Stomach smooth muscle (tissue), 2 donors: ENCODE results near the gene PLCB4.

Source experiments
- H3K27ac ChIP-seq: one replicate; pipeline ENCODE4 v1.7.0; 2013; ENCODE audit warnings: mild to moderate bottlenecking, low read length, inconsistent platforms
- H3K27me3 ChIP-seq, 2 donors: one replicate each; pipeline ENCODE4 v1.7.0; 2013; ENCODE audit warnings: low read length in 2 of 2; ENCODE audit not compliant: insufficient read depth in 2 of 2, control insufficient read depth in 1 of 2
- H3K36me3 ChIP-seq, 2 donors: one replicate each; pipeline ENCODE4 v1.7.0; 2013; ENCODE audit warnings: low read length in 2 of 2; ENCODE audit not compliant: control insufficient read depth in 2 of 2, insufficient read depth in 2 of 2
- H3K4me1 ChIP-seq: one replicate; pipeline ENCODE4 v1.7.0; 2013; ENCODE audit warnings: low read length; ENCODE audit not compliant: control insufficient read depth, insufficient read depth
- H3K4me3 ChIP-seq, 2 donors: one replicate each; pipeline ENCODE4 v1.7.0; 2013; ENCODE audit warnings: low read length in 2 of 2
- H3K9ac ChIP-seq, 2 donors: one replicate each; pipeline ENCODE4 v1.7.0; 2013; ENCODE audit warnings: low read length in 2 of 2, mild to moderate bottlenecking in 1 of 2
- H3K9me3 ChIP-seq, 2 donors: one replicate each; pipeline ENCODE4 v1.7.0; 2013; ENCODE audit warnings: low read length in 2 of 2; ENCODE audit not compliant: control insufficient read depth in 2 of 2
- donor health status: healthy.
- donor health status: Pancreatic carcinoma.

PLCB4 gene

DNA sequence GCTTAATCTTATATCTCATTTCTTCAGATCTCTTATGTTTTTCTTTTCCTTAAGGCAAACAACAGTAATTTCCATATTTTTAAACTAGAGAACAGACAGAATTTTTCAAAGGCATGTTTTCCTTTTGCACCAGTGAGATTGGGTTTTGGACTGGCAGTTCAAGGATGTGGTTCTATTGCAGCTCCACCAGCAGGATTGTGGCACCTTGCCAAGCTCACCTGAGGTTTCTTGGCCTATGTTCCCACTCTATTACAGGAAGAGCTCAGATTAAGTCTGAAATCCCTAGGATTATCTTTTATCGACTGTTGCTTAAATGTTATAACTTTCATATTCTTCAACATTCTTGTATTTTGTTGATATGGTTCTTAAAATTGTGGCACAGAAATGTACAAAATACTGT lies 218.9 kb downstream of the PLCB4 start:
- H3K27ac ChIP-seq: no peak overlapping the region
- H3K9me3 ChIP-seq: no peaks in the 10 kb centered on the region
- no peak overlapping the region for H3K4me3 ChIP-seq
- H3K36me3 ChIP-seq: no peaks in the 10 kb centered on the region
- no peaks in the 10 kb centered on the region for H3K4me1 ChIP-seq
- no peak overlapping the region for H3K9ac ChIP-seq
- no peaks in the 10 kb centered on the region for H3K27me3 ChIP-seq

DNA sequence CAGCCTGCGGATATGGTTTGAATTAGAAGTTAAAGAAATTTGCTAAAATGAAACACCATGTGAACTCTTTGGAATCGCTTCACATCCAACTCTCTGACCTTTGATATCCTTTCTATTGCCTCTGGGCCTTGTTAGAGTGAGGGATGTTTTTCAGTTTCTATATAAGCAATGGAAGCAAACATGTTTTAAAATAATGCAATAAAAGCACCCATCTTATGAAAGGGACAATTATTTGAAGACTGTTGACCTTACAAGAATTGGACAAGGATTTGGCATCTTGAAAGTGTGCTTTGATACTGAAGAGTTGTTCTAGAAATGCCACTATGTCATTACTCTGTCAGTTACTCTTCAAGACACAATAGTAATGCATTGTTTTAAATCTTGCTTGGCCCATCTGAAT lies 221.4 kb downstream of the PLCB4 start:
- Histone ChIP-seq H3K27me3 (no peaks in the 10 kb centered on the region), H3K4me3 (no peak overlapping the region), H3K4me1 (no peaks in the 10 kb centered on the region), H3K27ac (no peak overlapping the region), H3K36me3 (no peaks in the 10 kb centered on the region), H3K9me3 (no peaks in the 10 kb centered on the region), H3K9ac (no peak overlapping the region)

DNA sequence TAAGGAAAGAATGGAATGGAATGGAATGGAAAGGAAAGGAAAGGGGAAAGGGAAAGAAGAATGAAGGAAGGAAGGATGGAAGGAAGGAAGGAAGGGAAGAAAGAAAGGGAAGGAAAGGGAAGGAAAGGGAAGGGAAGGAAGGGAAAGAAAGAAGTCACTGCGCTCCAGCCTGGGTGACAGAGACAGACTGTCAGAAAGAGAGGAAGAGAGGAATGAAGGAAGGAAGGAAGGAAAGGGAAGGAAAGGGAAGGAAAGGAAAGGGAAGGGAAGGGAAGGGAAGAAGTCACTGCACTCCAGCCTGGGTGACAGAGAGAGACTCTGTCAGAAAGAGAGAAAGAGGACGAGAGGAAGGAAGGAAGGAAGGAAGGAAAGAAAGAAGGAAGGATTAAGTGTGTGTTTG lies 224.3 kb downstream of the PLCB4 start:
- H3K27me3 ChIP-seq: no peaks in the 10 kb centered on the region
- H3K36me3 ChIP-seq: no peaks in the 10 kb centered on the region
- no peaks in the 10 kb centered on the region for H3K4me1 ChIP-seq
- H3K9me3 ChIP-seq: no peaks in the 10 kb centered on the region
- no peak overlapping the region for H3K9ac ChIP-seq
- H3K4me3 ChIP-seq: no peak overlapping the region
- no peak overlapping the region for H3K27ac ChIP-seq

DNA sequence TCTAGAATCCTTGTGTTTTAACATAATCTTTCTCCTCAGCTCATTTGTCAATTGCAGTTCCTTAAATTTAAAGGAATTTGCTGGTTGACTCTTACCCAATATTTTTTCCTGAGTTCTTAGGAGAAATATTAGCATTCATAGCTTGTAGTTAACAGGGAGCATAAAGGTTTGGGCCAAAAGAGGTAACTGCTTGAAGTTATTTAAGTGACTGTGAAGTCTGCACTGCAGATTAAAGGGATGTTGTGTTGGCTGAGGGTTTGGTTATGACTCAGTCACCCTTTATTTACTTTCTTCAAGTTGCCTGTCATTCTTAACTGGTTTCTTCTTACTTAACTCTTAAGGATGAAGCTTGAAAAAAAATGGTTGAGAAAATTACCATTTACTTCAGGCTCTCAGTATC lies 225.2 kb downstream of the PLCB4 start:
- no peak overlapping the region for H3K9ac ChIP-seq

DNA sequence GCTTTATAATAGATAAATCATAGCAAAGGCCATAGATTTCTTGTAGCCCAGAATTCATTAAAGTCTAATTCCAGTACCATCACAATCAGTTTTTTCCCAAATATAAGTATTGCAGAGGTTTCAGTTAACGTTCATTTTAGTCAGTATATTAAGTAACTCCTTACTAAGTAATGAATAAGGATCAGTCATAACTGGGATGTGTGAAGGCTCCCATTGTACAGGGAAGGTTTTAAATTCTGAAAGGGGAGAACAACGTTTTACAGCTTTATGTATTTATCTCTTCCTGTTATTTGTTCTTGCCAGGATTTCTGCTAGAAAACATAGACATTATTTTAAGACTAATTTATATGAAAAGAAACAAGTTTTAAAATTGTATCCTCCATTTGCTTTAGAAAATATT lies 230.0 kb downstream of the PLCB4 start:
- H3K36me3 ChIP-seq: no peaks in the 10 kb centered on the region
- no peaks in the 10 kb centered on the region for H3K27me3 ChIP-seq
- H3K4me1 ChIP-seq: peaks cover 4% of the 10 kb centered on the region
- H3K27ac ChIP-seq: no peak overlapping the region
- no peaks in the 10 kb centered on the region for H3K9me3 ChIP-seq
- no peak overlapping the region for H3K9ac ChIP-seq
- H3K4me3 ChIP-seq: no peak overlapping the region

More for the DNA sequence above, 225.2 kb downstream of the PLCB4 start:
- Histone ChIP-seq H3K27me3 (no peaks in the 10 kb centered on the region), H3K4me1 (no peaks in the 10 kb centered on the region), H3K36me3 (no peaks in the 10 kb centered on the region), H3K9me3 (no peaks in the 10 kb centered on the region), H3K4me3 (no peak overlapping the region), H3K27ac (no peak overlapping the region)

DNA sequence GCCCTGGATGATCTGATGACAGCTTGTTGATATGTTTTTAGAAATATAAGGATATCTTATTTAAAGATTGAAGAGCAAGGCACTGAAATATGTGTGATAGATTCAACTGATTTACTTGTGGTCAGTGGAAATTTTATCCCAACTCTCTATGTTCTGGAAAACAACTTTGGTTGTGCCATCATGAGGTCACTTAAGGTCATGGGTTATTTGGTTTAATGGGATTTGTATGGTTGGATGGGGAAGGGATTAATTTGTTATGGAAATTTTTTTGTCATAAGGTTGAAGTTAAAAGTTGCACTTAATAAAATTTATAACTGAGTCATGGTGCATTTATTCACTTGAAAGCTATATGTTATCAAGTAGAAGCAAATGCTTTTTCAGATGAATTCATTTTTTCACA lies 231.2 kb downstream of the PLCB4 start:
- Histone ChIP-seq H3K36me3 (no peaks in the 10 kb centered on the region), H3K27me3 (no peaks in the 10 kb centered on the region), H3K4me3 (no peak overlapping the region), H3K4me1 (peaks cover 4% of the 10 kb centered on the region), H3K9me3 (no peaks in the 10 kb centered on the region), H3K27ac (no peak overlapping the region), H3K9ac (no peak overlapping the region)

DNA sequence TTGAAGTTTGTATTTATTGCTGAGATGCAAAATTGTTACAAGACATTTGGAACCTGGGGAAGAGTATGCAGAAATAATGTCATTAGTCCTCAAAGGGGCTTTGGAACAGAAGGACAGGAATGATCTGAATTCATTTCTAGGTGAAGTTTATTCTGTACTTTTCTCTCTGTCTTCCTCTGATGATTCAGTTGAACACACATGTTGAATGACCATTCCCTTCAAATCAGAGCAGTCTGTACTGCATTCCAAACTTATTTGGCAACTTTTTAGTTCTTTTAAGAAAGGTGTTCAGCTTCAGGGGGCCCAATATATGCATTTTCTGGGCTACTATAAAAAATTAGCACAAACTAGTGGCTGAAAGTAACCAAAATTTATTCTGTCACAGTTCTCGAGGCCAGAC lies 231.6 kb downstream of the PLCB4 start:
- no peak overlapping the region for H3K27ac ChIP-seq
- H3K36me3 ChIP-seq: no peaks in the 10 kb centered on the region
- H3K9ac ChIP-seq: no peak overlapping the region
- H3K9me3 ChIP-seq: no peaks in the 10 kb centered on the region
- H3K27me3 ChIP-seq: no peaks in the 10 kb centered on the region
- H3K4me1 ChIP-seq: peaks cover 4% of the 10 kb centered on the region
- H3K4me3 ChIP-seq: no peak overlapping the region

DNA sequence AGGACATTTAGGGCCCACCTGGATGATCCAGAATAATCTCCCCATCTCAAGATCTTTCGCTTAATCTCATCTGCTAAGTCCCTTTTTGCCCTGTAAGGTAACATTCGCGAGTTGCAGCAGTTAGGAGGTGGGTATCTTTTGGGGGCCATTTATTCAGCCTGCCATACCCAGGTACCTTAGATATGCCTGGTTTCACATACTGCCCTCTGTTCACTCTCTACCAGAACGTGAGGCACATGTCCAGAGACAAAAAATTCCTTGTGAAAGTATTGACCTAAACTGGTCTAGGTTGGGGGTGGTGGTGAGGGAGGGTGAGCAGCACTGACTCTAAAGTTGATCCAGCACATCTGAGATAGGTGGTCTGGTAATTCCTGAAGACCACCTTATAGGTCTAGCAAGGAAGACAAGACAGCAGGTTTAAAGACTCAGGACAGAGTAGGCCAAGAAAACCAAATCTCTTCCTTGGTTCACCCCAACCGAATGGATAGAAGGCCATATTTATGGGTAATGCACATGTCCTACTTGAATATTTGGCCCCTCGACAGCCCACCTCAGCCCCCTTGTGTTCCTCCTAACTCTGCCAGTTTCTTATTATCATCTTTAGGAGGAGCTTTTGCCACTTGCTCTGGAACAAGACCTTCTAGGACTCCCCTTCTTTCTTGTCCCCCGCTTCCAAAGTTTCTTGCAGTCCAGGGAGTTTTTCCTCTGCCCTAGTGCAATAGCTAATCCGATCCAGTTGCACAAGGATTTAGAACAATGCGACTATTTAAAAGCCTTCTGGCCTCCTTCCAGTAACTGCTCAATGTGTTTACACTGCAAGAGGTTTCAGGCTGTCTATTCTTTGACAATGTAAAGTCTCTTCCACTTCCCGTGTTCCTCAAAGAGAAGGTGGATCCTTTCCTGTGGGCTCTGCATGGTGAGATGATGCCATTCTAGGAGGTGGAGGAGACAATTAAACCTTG lies 232.5 kb downstream of the PLCB4 start:
- Histone ChIP-seq H3K27ac (no peak overlapping the region), H3K4me1 (peaks cover 4% of the 10 kb centered on the region), H3K36me3 (no peaks in the 10 kb centered on the region), H3K9ac (no peak overlapping the region), H3K4me3 (no peak overlapping the region), H3K9me3 (no peaks in the 10 kb centered on the region), H3K27me3 (no peaks in the 10 kb centered on the region)

DNA sequence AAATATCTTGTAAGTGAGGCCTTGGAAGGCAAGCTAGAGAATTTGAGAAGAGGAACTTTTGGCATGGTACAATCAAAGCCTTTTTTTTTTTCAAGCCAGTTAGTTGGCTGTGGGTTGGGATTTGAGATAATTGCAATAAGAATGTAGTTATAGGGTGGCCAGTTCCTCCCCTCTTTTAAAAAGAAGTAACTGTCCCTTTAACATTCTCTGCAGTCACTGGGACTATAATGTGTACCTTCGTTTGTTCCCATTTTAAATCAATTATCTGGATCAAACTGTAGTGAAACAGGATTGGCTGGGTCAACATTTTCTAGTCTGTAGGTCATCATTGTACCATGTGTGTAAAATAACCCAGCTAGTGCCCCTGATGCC lies 233.2 kb downstream of the PLCB4 start:
- no peak overlapping the region for H3K4me3 ChIP-seq
- H3K27me3 ChIP-seq: no peaks in the 10 kb centered on the region
- no peaks in the 10 kb centered on the region for H3K36me3 ChIP-seq
- H3K9me3 ChIP-seq: no peaks in the 10 kb centered on the region
- no peak overlapping the region for H3K27ac ChIP-seq
- H3K9ac ChIP-seq: no peak overlapping the region
- peaks cover 4% of the 10 kb centered on the region for H3K4me1 ChIP-seq

DNA sequence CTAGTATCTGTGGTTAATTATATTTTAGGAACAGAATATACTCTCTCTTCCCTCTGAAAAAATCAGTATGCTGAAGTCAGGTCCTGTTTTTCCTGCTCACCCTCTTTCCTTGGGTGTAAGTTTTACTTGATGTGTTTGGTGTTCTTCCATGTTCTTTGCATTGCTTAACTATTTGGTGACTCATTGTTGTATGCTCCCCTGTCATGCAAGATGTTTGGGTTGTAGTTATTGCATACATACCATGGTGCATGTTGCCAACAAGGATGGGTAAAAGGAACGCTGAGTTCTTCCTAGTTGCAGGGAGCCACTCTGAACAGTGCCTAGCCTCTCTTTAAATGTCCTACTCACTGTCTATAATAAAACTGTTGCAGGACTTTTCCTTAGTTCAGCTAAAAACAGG lies 237.6 kb downstream of the PLCB4 start:
- Histone ChIP-seq H3K27ac (no peak overlapping the region), H3K27me3 (no peaks in the 10 kb centered on the region), H3K9me3 (no peaks in the 10 kb centered on the region)

DNA sequence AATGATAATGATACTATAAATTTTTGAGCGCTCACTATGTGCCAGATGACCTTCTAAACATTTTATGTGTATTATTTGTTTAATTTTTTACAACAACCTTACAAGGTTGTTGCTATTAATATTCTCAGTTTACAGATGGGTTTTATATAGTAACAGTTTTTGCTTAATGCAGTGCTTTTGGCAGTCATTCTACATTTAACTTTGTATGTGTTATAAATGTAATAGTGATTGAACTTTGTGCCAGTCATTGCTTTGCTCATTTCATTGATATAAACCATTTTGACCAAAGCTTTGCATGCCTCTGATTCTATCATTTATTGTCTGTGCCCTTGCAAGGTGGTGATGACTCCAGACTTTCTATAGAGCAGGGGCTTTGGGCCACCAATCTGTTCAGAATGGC lies 239.2 kb downstream of the PLCB4 start:
- H3K36me3 ChIP-seq: no peaks in the 10 kb centered on the region
- H3K27ac ChIP-seq: no peak overlapping the region
- no peaks in the 10 kb centered on the region for H3K9me3 ChIP-seq
- H3K4me1 ChIP-seq: no peaks in the 10 kb centered on the region
- no peak overlapping the region for H3K4me3 ChIP-seq
- no peaks in the 10 kb centered on the region for H3K27me3 ChIP-seq
- H3K9ac ChIP-seq: no peak overlapping the region

More for the DNA sequence above, 237.6 kb downstream of the PLCB4 start:
- Histone ChIP-seq H3K9ac (no peak overlapping the region), H3K4me1 (peaks cover 4% of the 10 kb centered on the region), H3K4me3 (no peak overlapping the region), H3K36me3 (no peaks in the 10 kb centered on the region)
